IPS-NIHi7 (cell line): ENCODE measurements around the gene FAM170B.

ENCODE experiments used
- DNase-seq: peaks from one replicate; pipeline ENCODE4 v3.0.0; 2012; ENCODE audit warnings: mixed read lengths; ENCODE audit errors: extremely low spot score

Gene FAM170B

DNA sequence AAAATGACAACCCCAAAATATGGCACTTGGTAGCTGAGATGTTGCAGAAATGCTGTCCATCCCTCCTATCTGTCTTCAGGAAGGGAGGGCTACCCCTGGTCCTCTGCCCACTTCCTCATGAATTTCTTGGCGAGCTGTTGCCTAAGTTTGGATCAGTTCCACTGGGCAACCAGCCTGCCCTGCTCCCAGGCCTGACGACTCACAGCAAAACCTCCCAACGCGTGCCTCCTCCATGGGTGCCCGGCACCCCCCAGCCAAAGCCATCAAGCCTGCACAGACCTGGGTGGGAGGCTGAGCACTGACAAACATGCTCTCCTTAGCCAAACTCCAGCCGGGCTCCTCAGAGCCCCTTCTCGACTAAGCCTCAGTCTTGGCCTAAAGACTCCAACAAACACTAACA lies 27.4 kb downstream of the FAM170B start:
- DNase-seq = no peak

DNA sequence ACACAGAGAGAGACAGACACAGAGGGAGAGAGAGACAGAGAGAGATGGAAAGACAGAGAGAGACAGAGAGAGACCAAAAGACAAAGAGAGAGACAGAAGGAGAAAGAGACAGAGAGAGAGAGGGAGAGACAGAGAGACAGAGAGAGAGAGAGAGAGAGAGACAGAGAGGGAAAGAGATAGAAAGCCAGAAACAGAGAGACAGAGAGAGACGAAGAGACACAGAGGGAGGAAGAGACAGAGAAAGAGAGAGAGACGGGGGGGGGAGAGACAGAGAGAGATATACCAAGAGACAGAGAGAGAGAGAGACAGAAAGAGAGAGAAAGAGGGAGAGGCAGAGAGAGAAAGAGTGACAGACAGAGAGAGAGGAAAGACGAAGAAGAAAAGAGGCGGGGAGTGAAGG lies 28.7 kb downstream of the FAM170B start:
- no peak for DNase-seq

DNA sequence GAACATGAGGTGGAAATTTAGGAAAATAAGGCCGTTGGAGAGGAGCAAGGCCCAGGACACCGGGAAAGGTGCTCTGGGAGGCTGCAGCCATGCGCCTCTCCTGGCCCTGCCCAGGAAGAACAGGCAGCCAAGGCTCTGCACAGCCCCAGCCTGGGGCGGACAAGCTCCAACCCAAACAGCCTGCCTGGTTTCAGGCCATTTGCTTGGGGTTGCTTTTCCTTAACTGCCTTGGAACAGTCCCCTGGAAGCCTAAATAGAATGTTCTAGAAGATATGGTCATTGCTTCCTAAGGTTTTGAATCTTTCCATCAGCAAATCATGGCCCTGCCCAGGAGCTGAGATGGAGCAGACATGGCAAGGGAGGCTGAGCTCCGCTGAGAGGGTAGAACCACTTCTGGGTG lies 29.5 kb downstream of the FAM170B start:
- DNase-seq = no peak

DNA sequence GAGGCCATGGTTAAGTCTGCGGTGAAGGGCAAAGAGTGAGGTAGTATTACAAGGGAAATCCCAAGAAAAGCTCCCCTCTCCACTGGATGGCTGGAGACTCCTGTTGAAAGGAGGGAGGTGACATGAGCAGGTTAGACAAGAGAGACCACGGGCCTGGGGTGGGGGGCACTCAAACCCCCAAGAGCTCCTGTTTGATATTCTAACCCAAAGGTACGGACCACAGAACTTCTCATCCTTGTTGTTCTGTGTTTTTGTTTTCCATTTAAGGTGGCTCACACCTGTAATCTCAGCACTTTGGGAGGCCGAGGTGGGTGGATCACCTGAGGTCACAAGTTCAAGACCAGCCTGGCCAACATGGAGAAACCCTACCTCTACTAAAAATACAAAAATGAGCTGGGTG lies 30.1 kb downstream of the FAM170B start:
- DNase-seq = no peak

DNA sequence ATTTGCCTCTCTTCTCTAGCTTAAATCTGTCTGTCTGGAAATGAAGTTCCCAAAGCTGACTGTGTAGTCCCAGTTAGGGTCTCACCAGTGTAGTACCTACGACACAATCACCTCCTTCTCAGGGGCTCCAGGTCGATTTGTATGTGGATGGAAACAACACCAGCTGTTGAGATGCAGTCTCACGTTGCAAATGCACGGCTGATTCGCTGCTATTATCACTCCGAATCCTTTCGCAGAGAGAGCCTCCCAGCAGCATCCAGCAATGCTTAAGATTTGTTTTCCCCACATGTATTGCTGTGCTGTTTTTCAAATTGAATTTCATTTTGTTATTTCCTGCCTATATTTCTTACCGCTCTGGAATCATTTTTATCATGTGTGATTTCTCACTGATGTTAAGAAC lies 34.8 kb downstream of the FAM170B start:
- DNase-seq = no peak

DNA sequence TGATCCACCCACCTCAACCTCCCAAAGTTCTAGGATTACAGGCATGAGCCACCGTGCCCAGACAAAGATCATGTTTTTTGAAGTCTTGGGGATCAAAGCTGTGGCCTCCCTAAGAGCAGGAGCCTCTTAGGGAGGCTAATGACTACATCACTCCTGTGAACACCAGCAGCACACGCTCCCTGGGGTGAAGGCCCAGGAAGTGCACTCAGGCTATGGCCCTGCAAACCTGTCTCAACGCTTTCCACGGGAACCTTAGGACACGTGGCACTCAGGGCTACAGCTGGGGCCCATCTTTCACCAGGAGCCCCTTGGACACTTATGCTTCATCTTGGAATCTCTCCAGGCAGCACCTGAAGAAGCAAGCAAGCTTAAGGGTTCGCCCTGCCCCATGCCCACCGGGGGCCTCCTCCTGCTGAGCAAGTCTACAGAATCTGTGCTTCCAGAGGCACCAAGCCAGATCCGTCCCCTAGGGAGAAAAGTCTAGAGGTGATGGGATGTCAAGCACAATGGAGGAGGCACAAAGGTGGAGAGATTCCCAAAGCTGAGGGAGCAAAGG lies 36.9 kb downstream of the FAM170B start:
- no peak for DNase-seq

DNA sequence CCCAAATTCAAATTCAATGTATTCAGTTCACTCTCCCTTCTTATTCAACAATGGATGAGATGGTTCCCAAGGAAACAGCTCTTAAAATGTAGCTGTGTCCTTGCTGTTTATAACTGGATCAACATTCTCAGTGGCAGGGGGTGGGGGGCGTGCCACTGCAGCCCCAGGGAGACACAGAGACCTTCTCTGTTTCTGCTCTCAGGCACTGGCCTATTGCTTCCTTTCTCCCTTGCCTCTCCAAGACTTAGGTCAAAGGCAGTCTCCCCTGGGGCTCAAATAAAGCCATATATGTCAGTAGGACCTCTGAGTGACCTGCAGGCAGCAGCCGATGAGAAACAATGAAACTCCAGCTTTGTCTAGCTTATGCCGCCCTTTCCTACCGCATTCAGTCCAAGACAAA lies 39.2 kb downstream of the FAM170B start:
- no peak for DNase-seq

DNA sequence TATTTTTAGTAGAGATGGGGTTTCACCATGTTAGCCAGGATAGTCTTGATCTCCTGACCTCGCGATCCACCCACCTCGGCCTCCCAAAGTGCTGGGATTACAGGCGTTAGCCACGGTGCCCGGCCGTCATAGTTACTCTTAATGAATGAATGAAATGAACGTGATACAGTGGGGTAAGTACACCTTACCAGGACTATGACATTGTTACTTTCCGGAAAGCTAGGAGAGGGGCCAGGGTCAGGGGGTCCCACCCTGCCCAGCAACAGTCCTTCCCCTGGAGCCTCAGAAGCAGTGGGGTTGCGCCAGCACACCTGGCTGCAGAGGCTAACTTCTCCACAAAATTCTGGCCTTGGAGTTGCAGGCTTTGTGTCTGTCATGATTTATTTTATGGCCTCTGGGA lies 39.9 kb downstream of the FAM170B start:
- DNase-seq = no peak

DNA sequence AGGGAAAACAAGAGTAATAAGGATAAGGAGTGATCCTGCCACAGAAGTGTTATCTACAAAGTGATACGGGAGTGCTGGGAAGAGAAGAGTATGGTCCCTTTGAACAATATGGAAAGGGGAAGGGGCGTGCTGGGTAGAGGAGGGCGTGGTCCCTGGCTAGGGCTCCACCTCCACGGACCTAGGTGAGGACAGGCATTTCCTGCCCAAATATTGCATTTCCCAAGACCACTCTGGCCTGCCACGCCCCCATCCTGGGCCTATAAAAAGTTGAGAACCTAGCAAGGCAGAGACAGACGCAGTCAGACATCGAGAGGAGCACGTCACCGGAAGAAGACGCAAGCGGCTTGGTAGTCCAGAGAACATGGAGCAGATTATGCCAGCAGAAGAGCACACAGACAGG lies 41.3 kb downstream of the FAM170B start:
- no peak for DNase-seq

DNA sequence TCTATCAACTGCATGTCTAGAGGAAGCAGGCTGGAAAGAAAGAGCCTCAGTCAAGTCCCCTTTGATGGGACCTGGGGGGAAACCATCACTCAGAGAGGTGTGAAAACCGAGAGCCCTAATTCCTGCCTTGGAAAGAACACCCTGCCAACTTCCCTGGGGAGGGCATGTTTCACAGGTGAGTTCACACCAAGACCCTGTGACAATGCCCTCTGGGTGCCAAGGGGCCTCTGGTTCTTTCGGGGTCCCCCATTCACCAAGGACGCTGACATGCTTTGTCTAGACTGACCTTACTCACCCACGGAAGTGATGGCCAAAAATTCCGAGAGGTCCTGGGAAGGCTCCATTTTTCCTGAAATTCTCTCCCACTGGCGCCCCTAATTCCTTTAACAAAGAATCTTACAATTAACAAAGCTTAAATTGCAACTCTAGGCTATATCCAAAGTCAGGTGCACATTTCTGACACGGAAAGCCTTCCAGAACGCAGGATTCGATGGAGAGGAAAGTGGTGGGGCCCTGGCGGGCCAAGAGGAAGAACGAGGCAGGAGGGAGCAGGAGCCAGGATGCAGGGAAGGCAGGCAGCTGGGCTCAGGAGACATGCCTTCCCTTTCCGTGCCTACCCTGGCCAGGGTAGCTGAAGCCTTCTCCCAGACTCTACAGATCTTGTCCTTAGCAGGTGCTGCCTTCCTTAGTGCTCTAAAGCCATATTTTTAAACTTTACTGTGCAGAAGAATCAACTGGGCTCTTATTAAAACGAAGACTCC lies 42.2 kb downstream of the FAM170B start:
- no peak for DNase-seq

DNA sequence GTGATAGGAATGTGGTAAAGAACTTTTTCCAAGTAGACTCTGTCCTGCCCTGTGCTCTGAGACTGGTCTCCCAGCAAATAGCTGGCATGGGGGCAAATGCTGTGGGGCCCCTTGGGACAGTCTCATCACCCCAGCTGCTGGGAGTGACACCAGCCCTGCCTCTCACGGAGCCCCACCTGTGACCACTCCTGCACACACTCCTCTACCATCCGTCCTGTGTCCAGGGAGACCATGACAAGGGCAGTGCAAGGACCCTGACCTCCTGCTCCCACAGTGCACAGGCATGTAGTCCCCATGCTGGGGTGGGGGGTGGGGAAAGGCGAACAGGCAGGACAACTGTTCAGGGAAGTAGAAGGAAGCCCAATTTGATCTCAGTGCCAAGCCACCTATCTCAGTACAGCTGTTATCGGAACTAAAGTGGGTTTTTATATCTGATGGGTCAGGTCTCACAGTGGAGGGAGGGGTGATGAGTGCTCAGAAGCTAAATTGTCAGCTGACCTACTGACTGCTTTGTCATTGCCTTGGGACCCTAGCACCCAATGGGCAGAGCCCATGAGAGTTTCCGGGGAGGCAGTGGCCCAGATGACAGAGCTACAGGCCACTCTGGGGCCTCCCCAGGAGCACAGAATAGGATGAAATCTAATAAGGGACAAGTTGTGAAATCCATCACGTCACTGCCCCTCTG lies 43.0 kb downstream of the FAM170B start:
- DNase-seq = no peak

DNA sequence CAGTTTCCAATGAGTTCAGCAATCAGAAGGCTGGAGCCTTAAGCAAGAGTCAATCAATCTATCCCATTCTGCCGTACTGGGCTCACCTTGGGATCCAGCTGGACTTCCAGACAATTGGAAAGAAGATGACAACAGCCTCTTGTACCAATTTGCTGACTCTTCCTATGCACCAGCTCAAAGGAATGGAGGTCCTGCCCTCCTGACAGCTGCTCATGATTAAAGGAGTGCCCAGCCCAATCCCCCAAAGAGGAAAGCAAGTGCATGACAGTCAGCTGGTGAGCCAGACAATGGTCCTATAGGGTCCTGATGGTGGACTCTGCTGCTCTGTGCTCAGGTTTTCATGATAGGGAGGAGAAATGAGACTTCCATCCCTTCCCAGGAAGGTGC lies 43.6 kb downstream of the FAM170B start:
- DNase-seq = no peak

DNA sequence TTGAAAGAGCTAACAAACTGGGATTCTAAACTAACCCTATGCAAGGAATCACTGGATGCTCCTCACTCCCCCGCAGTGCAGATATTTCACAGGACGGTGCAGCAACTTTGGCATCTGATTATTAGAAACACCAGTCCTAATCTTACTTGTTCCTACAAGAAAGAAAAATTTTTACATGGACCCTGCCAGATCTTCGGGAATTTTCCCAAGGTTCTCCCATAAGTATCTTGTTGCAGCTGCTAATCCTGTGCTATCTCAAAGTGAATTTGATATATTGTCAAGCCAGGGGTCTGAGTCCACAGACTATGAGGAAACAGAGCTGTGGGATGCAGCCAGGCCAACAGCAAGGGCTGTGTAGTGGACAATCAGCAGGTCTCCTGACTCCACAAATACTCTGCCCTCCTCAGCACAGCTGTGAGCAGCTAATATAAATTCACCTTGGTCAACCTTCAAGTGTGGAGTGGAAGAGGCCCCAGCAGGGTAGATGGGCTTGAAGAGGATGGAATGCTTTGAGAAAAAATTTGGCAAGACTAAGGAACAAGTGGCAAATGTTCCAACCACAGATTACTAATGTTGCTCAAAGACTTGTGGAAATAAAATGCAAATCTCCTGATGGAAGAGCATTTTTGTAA lies 44.1 kb downstream of the FAM170B start:
- no peak for DNase-seq

DNA sequence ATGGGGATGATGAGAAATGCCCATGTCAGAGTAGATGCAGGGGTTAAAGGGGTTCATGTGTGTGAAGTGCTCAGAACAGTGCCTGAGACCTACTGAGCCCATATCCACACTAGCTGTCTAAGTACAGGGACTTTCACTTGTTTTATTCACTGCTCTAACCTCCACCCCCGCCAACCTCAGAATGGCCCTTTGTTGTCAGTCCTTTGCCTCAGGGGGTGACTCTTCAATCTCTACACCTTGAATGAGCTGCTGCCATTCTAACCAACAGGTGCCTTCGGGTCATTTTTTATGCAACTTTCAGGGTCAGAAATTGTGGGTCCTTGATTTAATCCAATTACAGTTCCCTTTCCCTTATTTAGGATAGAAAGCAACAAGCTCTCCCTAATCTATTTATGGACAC lies 44.7 kb downstream of the FAM170B start:
- DNase-seq = no peak

DNA sequence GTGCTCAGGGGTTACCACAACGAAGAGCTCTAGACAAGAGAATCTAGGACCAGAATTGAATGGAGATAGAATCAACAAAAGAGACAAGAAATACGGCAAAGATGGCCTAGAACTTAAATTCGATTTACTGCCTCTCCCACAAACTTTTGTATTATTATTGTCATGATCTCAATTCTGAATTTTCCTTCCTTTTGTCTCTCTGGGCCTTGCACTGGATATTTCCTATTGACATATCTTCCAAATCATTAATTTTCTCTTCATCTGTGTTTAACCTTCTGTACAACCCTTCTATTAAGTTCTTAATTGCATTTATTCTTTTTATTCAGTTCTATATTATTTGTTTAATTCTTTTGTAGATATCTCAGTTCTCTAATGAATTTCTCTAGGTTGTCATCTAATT lies 46.9 kb downstream of the FAM170B start:
- no peak for DNase-seq

DNA sequence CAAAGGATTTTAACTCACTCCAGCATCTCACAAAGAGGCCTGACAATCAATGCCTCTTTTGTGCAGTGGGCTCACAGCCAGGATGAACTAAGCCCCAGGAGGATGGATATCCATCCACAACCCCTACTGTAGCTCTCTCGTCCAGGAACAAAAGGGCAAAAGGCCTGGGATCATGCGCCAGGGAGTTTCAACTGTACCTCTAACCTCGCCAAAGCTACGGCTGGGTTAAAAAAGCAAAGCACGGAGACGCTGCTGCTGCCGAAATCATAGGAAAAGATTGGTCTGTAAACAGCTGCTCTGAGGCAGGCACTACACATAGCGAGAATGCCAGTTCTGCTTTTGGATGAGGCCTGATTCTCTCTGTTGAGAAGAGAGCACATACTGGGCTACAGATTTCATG lies 50.6 kb downstream of the FAM170B start:
- no peak for DNase-seq

DNA sequence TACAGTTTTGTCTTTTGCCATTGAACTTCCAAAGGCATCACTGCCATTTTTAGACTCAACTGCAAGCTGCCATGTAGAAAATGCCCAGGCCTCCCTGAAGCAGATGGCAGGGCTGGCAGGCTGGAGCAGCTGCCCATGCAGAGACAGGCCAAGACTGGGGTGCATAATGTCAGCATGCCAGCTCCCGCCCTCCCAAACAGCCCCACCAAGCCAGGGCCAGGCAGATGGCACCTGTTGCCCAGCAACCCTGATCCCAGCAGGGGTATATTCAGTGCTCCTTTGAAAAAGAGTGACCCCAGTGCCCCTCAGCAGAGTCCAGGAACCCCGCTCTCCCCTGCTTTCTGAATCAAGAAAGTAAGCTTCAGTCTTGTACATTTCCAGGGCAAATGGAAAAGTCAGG lies 51.1 kb downstream of the FAM170B start:
- no peak for DNase-seq

DNA sequence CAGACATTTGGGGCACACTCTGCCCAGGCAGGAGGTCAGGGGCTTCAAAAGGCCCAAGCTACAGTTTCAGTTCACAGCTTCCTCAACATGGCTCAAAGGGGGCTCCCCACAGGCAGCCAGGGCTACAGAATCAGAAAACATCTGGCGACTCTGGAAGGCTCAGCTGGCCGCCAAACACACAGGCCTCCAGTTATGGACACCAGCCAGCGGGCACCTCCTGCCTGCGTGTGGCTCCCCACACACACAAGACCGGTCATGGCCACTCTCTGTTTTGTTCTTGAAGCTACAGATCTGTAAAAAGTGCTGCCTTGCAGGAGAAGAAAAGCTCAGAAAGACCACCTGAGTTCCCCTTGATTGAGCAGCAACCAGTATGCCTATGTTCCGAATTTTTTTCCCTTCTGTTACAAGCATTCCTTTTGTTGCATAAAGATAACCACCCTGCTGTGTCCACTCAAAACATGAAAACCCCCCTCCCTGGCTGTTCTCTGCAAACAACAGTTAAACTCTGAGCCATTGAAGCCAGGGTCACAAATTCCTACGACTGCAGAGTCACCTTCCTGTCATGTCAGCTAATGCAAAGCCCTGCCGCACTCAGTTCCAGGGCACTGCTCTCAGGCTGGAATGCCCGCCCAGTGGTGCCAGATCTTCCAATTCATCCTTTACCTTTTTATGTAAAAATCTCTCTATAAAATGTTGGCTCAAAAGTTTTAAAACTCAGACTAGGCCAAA lies 52.1 kb downstream of the FAM170B start:
- DNase-seq = peak; percentile 32
